ENCODE measurements around the gene HMGCS2.

HMGCS2 gene

GRCh38 chr1:119700326-119700725, 68.4 kb downstream of the HMGCS2 start:
- H3K4me1 Mint-ChIP-seq: no peaks in the 10 kb centered on the region
- ATAC-seq (replicated peaks): no peak
- H3K9me3 Mint-ChIP-seq: peaks cover 20 to 24% of the 10 kb centered on the region in 2 donors
- no peak overlapping the region for H3K27ac Mint-ChIP-seq
- DNase-seq: no peak
- peaks cover 39 to 41% of the 10 kb centered on the region in 2 donors for H3K27me3 Mint-ChIP-seq
- peaks cover 13 to 14% of the 10 kb centered on the region in 2 donors for H3K36me3 Mint-ChIP-seq
- H3K4me3 Mint-ChIP-seq: no peak overlapping the region

Data from stimulated activated naive B cell treated with anti-CD40 and anti-IgM and Interleukin-4, amounts not matched to agents 10 μg/mL and 1 μg/mL and 100 μg/mL, for 72 hours (primary cell).